GM15510 (cell line): ENCODE results near the gene CREB3L2.

Source experiments
- POLR2A ChIP-seq: IDR thresholded peaks from 3 replicates; pipeline ENCODE4 v1.6.1; 2011; ENCODE audit warnings: borderline replicate concordance; ENCODE audit not compliant: insufficient read length; ENCODE audit errors: extremely low read depth

The CREB3L2 gene

GRCh38 chr7:137928626-137929025, 73.3 kb downstream of the CREB3L2 start:
- TF ChIP-seq POLR2A = no peak

GRCh38 chr7:137927386-137927785, 74.5 kb downstream of the CREB3L2 start:
- no peak for TF ChIP-seq POLR2A

- no peak for TF ChIP-seq POLR2A
Observed at GRCh38 chr7:137925754-137926153, 76.1 kb downstream of the CREB3L2 start.

GRCh38 chr7:137925091-137925490, 76.8 kb downstream of the CREB3L2 start:
- no peak for TF ChIP-seq POLR2A

GRCh38 chr7:137923380-137923779, 78.5 kb downstream of the CREB3L2 start:
- TF ChIP-seq POLR2A = no peak

- TF ChIP-seq POLR2A = no peak
Observed at GRCh38 chr7:137920637-137921399, 81.1 kb downstream of the CREB3L2 start.

- no peak for TF ChIP-seq POLR2A
Observed at GRCh38 chr7:137919987-137920386, 81.9 kb downstream of the CREB3L2 start.

- no peak for TF ChIP-seq POLR2A
Observed at GRCh38 chr7:137916980-137917645, 84.8 kb downstream of the CREB3L2 start.

GRCh38 chr7:137916564-137916963, 85.3 kb downstream of the CREB3L2 start:
- no peak for TF ChIP-seq POLR2A

- TF ChIP-seq POLR2A = no peak
Observed at GRCh38 chr7:137915266-137915665, 86.6 kb downstream of the CREB3L2 start.

GRCh38 chr7:137913985-137914384, 87.9 kb downstream of the CREB3L2 start:
- TF ChIP-seq POLR2A = no peak

GRCh38 chr7:137909042-137909441, 92.8 kb downstream of the CREB3L2 start:
- no peak for TF ChIP-seq POLR2A

- no peak for TF ChIP-seq POLR2A
Observed at GRCh38 chr7:137908106-137908505, 93.8 kb downstream of the CREB3L2 start.

GRCh38 chr7:137904833-137905232, 97.1 kb downstream of the CREB3L2 start:
- no peak for TF ChIP-seq POLR2A

- TF ChIP-seq POLR2A = no peak
Observed at GRCh38 chr7:137903382-137904169, 98.3 kb downstream of the CREB3L2 start.
